ENCODE measurements around the gene ARMH3. TPM values are rescaled to one million over a fixed set of nuclear protein-coding genes. Genes with fewer than 3 reads are reported as not detected.

The ARMH3 gene
- total and polyA plus RNA-seq, 10 of the 15 experiments (the other 5 are each of a cell fraction or from before 2014, with no cell fraction given) = 13.0 to 33.0 (median 16.4) TPM

- BruUV-seq (replicated peaks) = no TSS peak
- no peaks in the 10 kb centered on the region for H3K27me3 ChIP-seq (replicated peaks in 1 of 2; ENCODE audit: control insufficient read depth in 2 of 2, insufficient read depth in 2 of 2, low read length in 1 of 2)
- H3K4me3 ChIP-seq = no peak overlapping the region
- in situ Hi-C loops (cut with MboI) = no loop called here
- peaks cover 4% of the 10 kb centered on the region for H3K4me1 ChIP-seq (ENCODE audit: control insufficient read depth, insufficient read depth, low read length)
- no peak for ATAC-seq
- no peak overlapping the region for H2AFZ ChIP-seq (ENCODE audit: control insufficient read depth, low read depth, low read length)
- H3K27ac ChIP-seq (ENCODE audit: control insufficient read depth, insufficient read depth) = no peak overlapping the region
- H3K9me3 ChIP-seq (replicated peaks; ENCODE audit: control insufficient read depth, insufficient read depth, low read length) = no peaks in the 10 kb centered on the region
- no peak for TF ChIP-seq NFIC (IDR thresholded peaks at IDR 0.05; ENCODE audit: low read depth, low read length)
- no peak for TF ChIP-seq SP1 (IDR thresholded peaks at IDR 0.05; ENCODE audit: low read depth, low read length)
- TF ChIP-seq MEF2B (IDR thresholded peaks at IDR 0.05; ENCODE audit: partially characterized antibody, poor library complexity, severe bottlenecking) = no peak
- TF ChIP-seq SREBF2 (IDR thresholded peaks at IDR 0.05; ENCODE audit: low read length) = no peak
- no peak for TF ChIP-seq EGR1 (IDR thresholded peaks at IDR 0.05; ENCODE audit: borderline replicate concordance in 1 of 2, low read depth in 2 of 2, low read length in 2 of 2)
- TF ChIP-seq CBX3 (IDR thresholded peaks at IDR 0.05; ENCODE audit: borderline replicate concordance, low read depth) = no peak
- no peak for TF ChIP-seq RBBP5 (conservative IDR thresholded peaks at IDR 0.05)
- TF ChIP-seq RELB (IDR thresholded peaks at IDR 0.05; ENCODE audit: low read depth) = no peak
- TF ChIP-seq SMAD5 (IDR thresholded peaks at IDR 0.05; ENCODE audit: low read depth) = no peak
- TF ChIP-seq MAX (IDR thresholded peaks at IDR 0.05; ENCODE audit: low read depth, low read length) = no peak
- TF ChIP-seq ZBED1 (IDR thresholded peaks at IDR 0.05; ENCODE audit: borderline replicate concordance) = no peak
- no peak for TF ChIP-seq EZH2 (IDR thresholded peaks at IDR 0.05; ENCODE audit: borderline replicate concordance, control insufficient read depth, low read depth, low read length)
- H3K79me2 ChIP-seq (ENCODE audit: control insufficient read depth, insufficient read depth, low read length) = no peaks in the 10 kb centered on the region
- intact Hi-C loops (cut with micrococcal nuclease; ENCODE audit: unreplicated experiment) = no loop called here
- H3K9ac ChIP-seq (ENCODE audit: control insufficient read depth, insufficient read depth, low read length) = no peak overlapping the region
- SMC1A ChIA-PET (ENCODE audit: uncharacterized antibody, unreplicated experiment) = interaction anchor here (0.6 to 5.5 kb wide), 9 partner anchors 9 to 98 kb away, joined by 3 to 45 read pairs (median 3); no protein-coding TSS in a partner anchor
- CTCF ChIA-PET = no interaction called here
- H4K20me1 ChIP-seq (ENCODE audit: control insufficient read depth, insufficient read depth) = no peaks in the 10 kb centered on the region
- no peak for FAIRE-seq
- 77% methylated on average over 3 of the region's 3 CpGs for WGBS (ENCODE audit: insufficient coverage, insufficient replicate concordance, low lambda C conversion rate, missing lambda C conversion rate)
- RAD21 ChIA-PET (ENCODE audit: unreplicated experiment) = interaction anchor here (0.9 to 1.3 kb wide), 3 partner anchors 29 to 69 kb away, joined by 3 to 4 read pairs (median 4); no protein-coding TSS in a partner anchor
- H3K4me2 ChIP-seq (ENCODE audit: control insufficient read depth, insufficient read depth) = no peak overlapping the region
- H3K36me3 ChIP-seq (ENCODE audit: control insufficient read depth in 2 of 2, insufficient read depth in 2 of 2, low read length in 1 of 2) = peaks cover 0 to 2% of the 10 kb centered on the region in 2 experiments; a peak in 3 of 4 replicates
- no peak for DNase-seq (ENCODE audit: low read depth, low spot score)
- POLR2A ChIA-PET = interaction anchor here (0.6 to 1.0 kb wide), 2 partner anchors 15 to 120 kb away, joined by 4 to 8 read pairs; no protein-coding TSS in a partner anchor
Measured at GRCh38 chr10:101939729-101940128, 116.2 kb downstream of the ARMH3 start.
